Neural cell (in vitro differentiated cells): ENCODE data around the gene HPN. TPM values are rescaled to one million over a fixed set of nuclear protein-coding genes. Genes with fewer than 3 reads are reported as not detected.

Experiments
- H2AFZ ChIP-seq: fragments of 200-600, 300-800 bp; sonication (generic), shearing (Covaris generic); 2 replicates; pipeline ENCODE4 v1.6.0; 2014; ENCODE audit warnings: low read depth, mild to moderate bottlenecking, antibody characterized with exemption, low read length, moderate library complexity
- H3F3A ChIP-seq: fragments of 200-600 bp; shearing (Covaris generic); 2 replicates; pipeline ENCODE4 v1.6.1; 2016; ENCODE audit warnings: mild to moderate bottlenecking, moderate library complexity, mixed read lengths, antibody characterized with exemption, low read length; ENCODE audit not compliant: insufficient read depth, poor library complexity, severe bottlenecking
- H3K27ac ChIP-seq: fragments of 200-600, 300-800 bp; sonication (generic), shearing (Covaris generic); 2 replicates; pipeline ENCODE4 v1.5.1; 2014; ENCODE audit warnings: mild to moderate bottlenecking, low read length, moderate library complexity
- H3K27me3 ChIP-seq: fragments of 300-800, 200-600 bp; sonication (generic), shearing (Covaris generic); 2 replicates; pipeline ENCODE4 v1.6.0; 2014; ENCODE audit warnings: mild to moderate bottlenecking, low read depth, low read length, moderate library complexity; ENCODE audit not compliant: insufficient read depth
- H3K36me3 ChIP-seq: fragments of 300-800, 200-600 bp; sonication (generic), shearing (Covaris generic); 2 replicates; pipeline ENCODE4 v1.5.1; 2014; ENCODE audit warnings: mild to moderate bottlenecking, antibody characterized with exemption, low read length, moderate library complexity; ENCODE audit not compliant: insufficient read depth
- H3K4me2 ChIP-seq: fragments of 300-800, 200-600 bp; sonication (generic), shearing (Covaris generic); 2 replicates; pipeline ENCODE4 v1.6.0; 2014; ENCODE audit warnings: mild to moderate bottlenecking, low read length
- H3K4me3 ChIP-seq: fragments of 300-800, 200-600 bp; sonication (generic), shearing (Covaris generic); 2 replicates; pipeline ENCODE4 v1.5.1; 2014; ENCODE audit warnings: mild to moderate bottlenecking, low read length, moderate library complexity
- H3K79me2 ChIP-seq: fragments of 200-600 bp; shearing (Covaris generic); replicated peaks from 2 replicates; pipeline ENCODE4 v1.6.0; 2014; ENCODE audit warnings: mild to moderate bottlenecking, low read length, moderate library complexity; ENCODE audit not compliant: insufficient read depth
- H3K9ac ChIP-seq: fragments of 300-800, 200-600 bp; sonication (generic), shearing (Covaris generic); 2 replicates; pipeline ENCODE4 v1.6.1; 2016; ENCODE audit warnings: mild to moderate bottlenecking, low read length, mixed read lengths
- H3K9me2 ChIP-seq: fragments of 200-600 bp; shearing (Covaris generic); 2 replicates; pipeline ENCODE4 v1.6.1; 2016; ENCODE audit warnings: mild to moderate bottlenecking, low read length, mixed read lengths; ENCODE audit not compliant: insufficient read depth
- H3K9me3 ChIP-seq: fragments of 200-600, 300-800 bp; sonication (generic), shearing (Covaris generic); 2 replicates; pipeline ENCODE4 v1.6.1; 2016; ENCODE audit warnings: mild to moderate bottlenecking, mixed run types, low read length, moderate library complexity, mixed read lengths
- H4K20me1 ChIP-seq: fragments of 200-600 bp; shearing (Covaris generic); 2 replicates; pipeline ENCODE4 v1.6.1; 2016; ENCODE audit warnings: mild to moderate bottlenecking, mixed run types; ENCODE audit not compliant: insufficient read depth
- CTCF ChIP-seq: fragments of 450-650 bp; IDR thresholded peaks from 2 replicates; pipeline ENCODE4 v1.5.1; 2014; ENCODE audit warnings: antibody characterized with exemption, mild to moderate bottlenecking, moderate library complexity; ENCODE audit not compliant: poor library complexity, severe bottlenecking
- EP300 ChIP-seq: fragments of 450-650 bp; conservative IDR thresholded peaks from 2 replicates; pipeline ENCODE4 v1.6.1; 2014; ENCODE audit warnings: antibody characterized with exemption, mild to moderate bottlenecking, moderate library complexity; ENCODE audit not compliant: poor library complexity, severe bottlenecking
- EZH2 ChIP-seq: fragments of 200-600, 300-800 bp; shearing (Covaris generic), sonication (generic); IDR thresholded peaks from 2 replicates; pipeline ENCODE4 v1.6.1; 2014; ENCODE audit warnings: antibody characterized with exemption, low read length, borderline replicate concordance, mild to moderate bottlenecking; ENCODE audit not compliant: insufficient read depth, poor library complexity, severe bottlenecking
- MXI1 ChIP-seq: fragments of 450-650 bp; conservative IDR thresholded peaks from 2 replicates; pipeline ENCODE4 v1.6.1; 2014; ENCODE audit warnings: antibody characterized with exemption, mild to moderate bottlenecking; ENCODE audit not compliant: poor library complexity, severe bottlenecking
- POLR2AphosphoS5 ChIP-seq: IDR thresholded peaks from 2 replicates; pipeline ENCODE4 v1.6.1; 2012
- RAD21 ChIP-seq: fragments of 450-650 bp; conservative IDR thresholded peaks from 2 replicates; pipeline ENCODE4 v1.6.1; 2014; ENCODE audit warnings: antibody characterized with exemption, mild to moderate bottlenecking, moderate library complexity
- SMC3 ChIP-seq: fragments of 450-650 bp; conservative IDR thresholded peaks from 2 replicates; pipeline ENCODE4 v1.6.1; 2014; ENCODE audit warnings: antibody characterized with exemption, mild to moderate bottlenecking, moderate library complexity; ENCODE audit not compliant: poor library complexity
- TAF1 ChIP-seq: IDR thresholded peaks from 2 replicates; pipeline ENCODE4 v1.6.1; 2012; ENCODE audit warnings: low read depth
- polyA plus RNA-seq: library from polyadenylated mRNA; depleted of rRNA; stranded (reverse); fragments of >200 nt; gene quantifications from 2 replicates; pipeline ENCODE4 v1.2.3, GENCODE V29; 2014
- TF ChIP-seq, protein P1 (sequence below): IDR thresholded peaks from 2 replicates; pipeline ENCODE4 v1.6.1; 2012; ENCODE audit warnings: borderline replicate concordance

Gene HPN
- polyA plus RNA-seq, 1 donor from 2014 or later: 0.15 TPM

GRCh38 chr19:35032356-35032865, 9.1 kb upstream of the HPN start:
- Histone ChIP-seq H3K27ac (no peak overlapping the region), H3K9ac (no peak overlapping the region), H4K20me1 (no peaks in the 10 kb centered on the region), H3K9me2 (no peaks in the 10 kb centered on the region), H3K4me2 (no peak overlapping the region), H2AFZ (no peak overlapping the region), H3K9me3 (no peaks in the 10 kb centered on the region), H3K4me3 (no peak overlapping the region), H3K36me3 (no peaks in the 10 kb centered on the region), H3K79me2 (no peaks in the 10 kb centered on the region), H3K27me3 (peaks cover 25% of the 10 kb centered on the region), H3F3A (no peaks in the 10 kb centered on the region)
- TF ChIP-seq TAF1: no peak
- TF ChIP-seq SMC3: no peak
- TF ChIP-seq, protein P1, sequence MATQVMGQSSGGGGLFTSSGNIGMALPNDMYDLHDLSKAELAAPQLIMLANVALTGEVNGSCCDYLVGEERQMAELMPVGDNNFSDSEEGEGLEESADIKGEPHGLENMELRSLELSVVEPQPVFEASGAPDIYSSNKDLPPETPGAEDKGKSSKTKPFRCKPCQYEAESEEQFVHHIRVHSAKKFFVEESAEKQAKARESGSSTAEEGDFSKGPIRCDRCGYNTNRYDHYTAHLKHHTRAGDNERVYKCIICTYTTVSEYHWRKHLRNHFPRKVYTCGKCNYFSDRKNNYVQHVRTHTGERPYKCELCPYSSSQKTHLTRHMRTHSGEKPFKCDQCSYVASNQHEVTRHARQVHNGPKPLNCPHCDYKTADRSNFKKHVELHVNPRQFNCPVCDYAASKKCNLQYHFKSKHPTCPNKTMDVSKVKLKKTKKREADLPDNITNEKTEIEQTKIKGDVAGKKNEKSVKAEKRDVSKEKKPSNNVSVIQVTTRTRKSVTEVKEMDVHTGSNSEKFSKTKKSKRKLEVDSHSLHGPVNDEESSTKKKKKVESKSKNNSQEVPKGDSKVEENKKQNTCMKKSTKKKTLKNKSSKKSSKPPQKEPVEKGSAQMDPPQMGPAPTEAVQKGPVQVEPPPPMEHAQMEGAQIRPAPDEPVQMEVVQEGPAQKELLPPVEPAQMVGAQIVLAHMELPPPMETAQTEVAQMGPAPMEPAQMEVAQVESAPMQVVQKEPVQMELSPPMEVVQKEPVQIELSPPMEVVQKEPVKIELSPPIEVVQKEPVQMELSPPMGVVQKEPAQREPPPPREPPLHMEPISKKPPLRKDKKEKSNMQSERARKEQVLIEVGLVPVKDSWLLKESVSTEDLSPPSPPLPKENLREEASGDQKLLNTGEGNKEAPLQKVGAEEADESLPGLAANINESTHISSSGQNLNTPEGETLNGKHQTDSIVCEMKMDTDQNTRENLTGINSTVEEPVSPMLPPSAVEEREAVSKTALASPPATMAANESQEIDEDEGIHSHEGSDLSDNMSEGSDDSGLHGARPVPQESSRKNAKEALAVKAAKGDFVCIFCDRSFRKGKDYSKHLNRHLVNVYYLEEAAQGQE: no peak
- TF ChIP-seq RAD21: no peak
- no peak for TF ChIP-seq POLR2AphosphoS5
- TF ChIP-seq CTCF: no peak
- no peak for TF ChIP-seq EZH2
- no peak for TF ChIP-seq EP300

- Histone ChIP-seq H3K79me2 (no peaks in the 10 kb centered on the region), H3K27me3 (peaks cover 25% of the 10 kb centered on the region), H3K9me2 (no peaks in the 10 kb centered on the region), H3K36me3 (no peaks in the 10 kb centered on the region), H3K9ac (no peak overlapping the region), H4K20me1 (no peaks in the 10 kb centered on the region), H3K27ac (no peak overlapping the region), H3K4me3 (no peak overlapping the region), H3K4me2 (no peak overlapping the region), H3F3A (no peaks in the 10 kb centered on the region), H2AFZ (no peak overlapping the region), H3K9me3 (no peaks in the 10 kb centered on the region)
- TF ChIP-seq, protein P1: no peak
- no peak for TF ChIP-seq MXI1
- TF ChIP-seq CTCF: no peak
- TF ChIP-seq RAD21: no peak
- no peak for TF ChIP-seq EZH2
- TF ChIP-seq POLR2AphosphoS5: no peak
These were observed 8.2 kb upstream of the HPN start for GRCh38 chr19:35033067-35034004.
